Measurements from ENCODE around the gene USP40. TPM values are rescaled to one million over a fixed set of nuclear protein-coding genes. Genes with fewer than 3 reads are reported as not detected.

Gene USP40
- total RNA-seq, 1 experiment from 2014 or later: 10.3 TPM

GRCh38 chr2:233440314-233440713 is 126.3 kb downstream of the USP40 start:
- Mint-ChIP-seq H3K4me3 (no peak overlapping the region), H3K4me1 (no peaks in the 10 kb centered on the region), H3K27ac (no peak overlapping the region), H3K36me3 (peaks cover 5% of the 10 kb centered on the region; the same call in 1 of the 2 replicates), H3K27me3 (ENCODE audit: low read depth) (no peaks in the 10 kb centered on the region), H3K9me3 (no peaks in the 10 kb centered on the region)
- no peak for TF ChIP-seq SMAD4 (CRISPR knock-in tag; IDR thresholded peaks at IDR 0.05)
- no peak for TF ChIP-seq ZMAT4 (CRISPR knock-in tag; IDR thresholded peaks at IDR 0.05)
- TF ChIP-seq ZNF671 (CRISPR knock-in tag; IDR thresholded peaks at IDR 0.05): no peak
- TF ChIP-seq CREM (CRISPR knock-in tag; IDR thresholded peaks at IDR 0.05): no peak
- TF ChIP-seq TCF7 (CRISPR knock-in tag; IDR thresholded peaks at IDR 0.05; ENCODE audit: low read depth): no peak
- no peak for TF ChIP-seq MXD4 (CRISPR knock-in tag; IDR thresholded peaks at IDR 0.05; ENCODE audit: borderline replicate concordance)
- no peak for TF ChIP-seq AFF4 (CRISPR knock-in tag; IDR thresholded peaks at IDR 0.05; ENCODE audit: borderline replicate concordance)
- TF ChIP-seq ZNF425 (CRISPR knock-in tag; conservative IDR thresholded peaks at IDR 0.05): no peak
- DNase-seq (ENCODE audit: low spot score): no peak
- ChIA-PET CTCF (interaction anchor here (1.2 to 1.7 kb wide), 2 partner anchors 9 to 36 kb away, joined by 4 to 6 read pairs; no protein-coding TSS in a partner anchor), POLR2A (no interaction called here)
- ATAC-seq: no peak

GRCh38 chr2:233439191-233439590 is 127.4 kb downstream of the USP40 start:
- H3K4me1 Mint-ChIP-seq: no peaks in the 10 kb centered on the region
- no peak overlapping the region for H3K27ac Mint-ChIP-seq
- H3K27me3 Mint-ChIP-seq (ENCODE audit: low read depth): no peaks in the 10 kb centered on the region
- POLR2A ChIA-PET: no interaction called here
- H3K36me3 Mint-ChIP-seq: peaks cover 5% of the 10 kb centered on the region; the same call in 1 of the 2 replicates
- no peak for TF ChIP-seq ZNF121 (CRISPR knock-in tag; IDR thresholded peaks at IDR 0.05)
- no peak for TF ChIP-seq ZNF416 (CRISPR knock-in tag; IDR thresholded peaks at IDR 0.05)
- no peak for TF ChIP-seq SP1 (CRISPR knock-in tag; conservative IDR thresholded peaks at IDR 0.05)
- no peak for TF ChIP-seq NR2C2 (CRISPR knock-in tag; IDR thresholded peaks at IDR 0.05)
- TF ChIP-seq GRHL2 (CRISPR knock-in tag; IDR thresholded peaks at IDR 0.05; ENCODE audit: insufficient replicate concordance, severe bottlenecking): no peak
- TF ChIP-seq TEAD1 (CRISPR knock-in tag; IDR thresholded peaks at IDR 0.05): no peak
- ATAC-seq: no peak
- no peak overlapping the region for H3K4me3 Mint-ChIP-seq
- no peak for DNase-seq (ENCODE audit: low spot score)
- CTCF ChIA-PET: interaction anchor here (1.2 kb wide), 1 partner anchor 37 kb away, joined by 3 read pairs; no protein-coding TSS in a partner anchor
- H3K9me3 Mint-ChIP-seq: no peaks in the 10 kb centered on the region

- ChIA-PET CTCF (interaction anchor here (1.2 to 1.3 kb wide), 2 partner anchors 9 to 36 kb away, joined by 3 to 4 read pairs; no protein-coding TSS in a partner anchor), POLR2A (no interaction called here)
- no peak overlapping the region for H3K4me3 Mint-ChIP-seq
- TF ChIP-seq ZNF232 (CRISPR knock-in tag; IDR thresholded peaks at IDR 0.05) (no peak), SP1 (CRISPR knock-in tag; conservative IDR thresholded peaks at IDR 0.05) (no peak), GABPB1 (CRISPR knock-in tag; IDR thresholded peaks at IDR 0.05) (no peak), PRRX2 (CRISPR knock-in tag; IDR thresholded peaks at IDR 0.05) (no peak), PRDM15 (CRISPR knock-in tag; IDR thresholded peaks at IDR 0.05) (no peak), CREM (CRISPR knock-in tag; IDR thresholded peaks at IDR 0.05) (no peak), FOXJ3 (CRISPR knock-in tag; IDR thresholded peaks at IDR 0.05; ENCODE audit: borderline replicate concordance) (no peak), RELA (CRISPR knock-in tag; IDR thresholded peaks at IDR 0.05; ENCODE audit: borderline replicate concordance) (no peak), SOX15 (CRISPR knock-in tag; IDR thresholded peaks at IDR 0.05) (no peak)
These were observed 127.9 kb downstream of the USP40 start for GRCh38 chr2:233438573-233439147.

More at GRCh38 chr2:233438573-233439147, 127.9 kb downstream of the USP40 start:
- Mint-ChIP-seq H3K4me1 (no peaks in the 10 kb centered on the region), H3K27ac (no peak overlapping the region; the same call in 1 of the 2 replicates), H3K9me3 (no peaks in the 10 kb centered on the region), H3K27me3 (ENCODE audit: low read depth) (no peaks in the 10 kb centered on the region), H3K36me3 (peaks cover 5% of the 10 kb centered on the region; the same call in 1 of the 2 replicates)
- no peak for ATAC-seq
- no peak for DNase-seq (ENCODE audit: low spot score)
